ENCODE data around the gene C1GALT1. TPM values are rescaled to one million over a fixed set of nuclear protein-coding genes. Genes with fewer than 3 reads are reported as not detected.
"Not testable (repeated sequence)": the region's sequence is repeated elsewhere in the genome, so short reads cannot be mapped to it uniquely, and the experiment has no call there.

C1GALT1 gene
- total RNA-seq, 1 donor from 2014 or later, result 58.3 TPM

- no peak for DNase-seq (ENCODE audit: low spot score)
Measured at GRCh38 chr7:7169296-7169695, 13.0 kb upstream of the C1GALT1 start.

GRCh38 chr7:7173956-7174632 lies 8.2 kb upstream of the C1GALT1 start:
- no peak for DNase-seq (ENCODE audit: low spot score)

DNA sequence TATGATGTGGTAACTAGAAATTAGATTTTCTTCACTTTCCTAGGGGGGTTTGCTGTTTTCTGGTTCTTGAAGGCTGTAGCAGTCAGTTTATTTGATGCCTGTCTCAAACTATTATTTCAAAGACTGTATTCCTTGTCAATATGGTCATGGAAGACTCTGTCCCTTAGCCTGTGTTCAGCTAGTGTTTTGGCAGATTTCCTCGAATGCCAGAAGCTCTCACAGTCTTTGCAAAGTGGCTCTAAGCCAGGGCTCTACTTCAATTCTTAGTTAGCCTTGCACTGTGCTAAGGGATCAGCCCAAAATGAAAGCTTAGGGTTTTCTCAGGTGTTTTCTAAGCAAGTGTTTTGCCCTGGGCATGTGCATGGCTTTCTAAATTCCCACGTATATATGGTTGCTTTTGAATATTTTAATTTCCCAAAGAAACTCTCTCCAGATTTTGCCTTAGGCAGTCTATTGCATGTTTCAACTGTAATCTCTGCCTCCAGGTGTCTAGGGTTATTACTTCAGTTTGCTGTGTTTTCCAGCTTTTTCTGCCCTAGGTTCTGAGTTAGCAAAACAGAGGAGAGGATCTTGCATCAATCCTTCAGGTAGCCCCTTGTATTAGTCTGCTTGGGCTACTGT lies 7.2 kb upstream of the C1GALT1 start:
- no peak for DNase-seq (ENCODE audit: low spot score)

- no peak for DNase-seq (ENCODE audit: low spot score)
Measured at GRCh38 chr7:7176406-7177043, 5.8 kb upstream of the C1GALT1 start.

DNA sequence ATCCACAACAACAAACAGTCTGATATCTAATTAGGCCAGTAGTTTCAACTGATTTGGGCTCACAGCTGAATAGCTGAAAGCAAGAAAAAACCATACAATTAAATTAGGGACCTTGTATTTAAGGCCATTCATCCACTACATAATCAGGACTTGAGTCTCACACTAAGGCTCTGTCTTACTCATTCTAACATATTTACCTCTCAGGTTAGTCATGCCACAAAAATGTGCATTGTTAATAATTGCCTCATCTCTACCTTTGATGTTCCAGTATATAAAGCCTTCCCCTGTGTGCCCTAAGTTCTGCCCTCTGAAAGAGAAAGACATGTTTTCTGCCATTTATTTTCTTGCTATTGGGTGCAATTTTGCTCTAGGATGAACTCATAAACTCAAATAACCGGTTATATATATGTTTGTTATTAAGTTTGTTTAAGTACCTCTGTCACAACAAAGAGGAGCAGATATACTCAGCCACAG lies 5.3 kb upstream of the C1GALT1 start:
- DNase-seq (ENCODE audit: low spot score), result no peak

- no peak for DNase-seq (ENCODE audit: low spot score)
Measured at GRCh38 chr7:7178081-7178480, 4.3 kb upstream of the C1GALT1 start.

GRCh38 chr7:7178906-7179305 lies 3.4 kb upstream of the C1GALT1 start:
- no peak for DNase-seq (ENCODE audit: low spot score)

DNA sequence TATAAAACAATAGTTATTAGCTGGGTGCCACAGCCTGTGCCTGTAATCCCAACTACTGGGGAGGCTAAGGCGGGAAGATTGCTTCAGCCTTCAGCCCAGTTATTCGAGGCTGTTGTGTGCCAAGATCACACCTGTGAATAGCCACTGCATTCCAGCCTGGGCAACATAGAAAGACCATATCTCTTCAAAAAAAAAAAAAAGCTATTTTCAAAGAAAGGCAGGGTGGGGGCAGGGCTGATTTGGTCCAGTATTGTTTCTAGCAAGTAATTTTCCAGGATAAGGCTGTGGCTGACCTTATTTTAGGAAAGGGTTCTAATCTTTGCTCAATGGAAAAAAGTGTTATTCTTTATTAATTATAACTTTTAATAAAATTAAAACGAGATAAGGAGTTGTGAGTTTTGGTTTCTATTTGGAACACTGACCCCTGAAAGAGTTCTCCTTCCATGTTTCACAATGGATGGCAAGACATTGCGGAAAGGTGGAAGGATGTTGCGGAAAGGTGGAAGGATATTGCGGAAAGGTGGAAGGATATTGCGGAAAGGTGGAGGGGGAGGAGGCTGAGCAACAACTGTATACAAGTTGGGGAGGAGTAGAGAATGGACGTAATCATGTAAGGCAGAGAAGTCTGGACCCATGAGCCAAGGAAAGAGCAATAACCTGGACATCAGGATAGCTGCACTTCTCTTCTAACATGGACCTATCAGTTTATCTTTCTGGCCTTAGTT lies 1.5 kb upstream of the C1GALT1 start:
- DNase-seq (ENCODE audit: low spot score), result no peak

GRCh38 chr7:7181519-7182155 lies 707 bp upstream of the C1GALT1 start:
- DNase-seq (ENCODE audit: low spot score), result peak; percentile 42

- peak; percentile 39 for DNase-seq (ENCODE audit: low spot score)
Measured at GRCh38 chr7:7183061-7183837, 905 bp downstream of the C1GALT1 start.

- DNase-seq (ENCODE audit: low spot score), result no peak
Measured at GRCh38 chr7:7183838-7184463, 1.6 kb downstream of the C1GALT1 start.

DNA sequence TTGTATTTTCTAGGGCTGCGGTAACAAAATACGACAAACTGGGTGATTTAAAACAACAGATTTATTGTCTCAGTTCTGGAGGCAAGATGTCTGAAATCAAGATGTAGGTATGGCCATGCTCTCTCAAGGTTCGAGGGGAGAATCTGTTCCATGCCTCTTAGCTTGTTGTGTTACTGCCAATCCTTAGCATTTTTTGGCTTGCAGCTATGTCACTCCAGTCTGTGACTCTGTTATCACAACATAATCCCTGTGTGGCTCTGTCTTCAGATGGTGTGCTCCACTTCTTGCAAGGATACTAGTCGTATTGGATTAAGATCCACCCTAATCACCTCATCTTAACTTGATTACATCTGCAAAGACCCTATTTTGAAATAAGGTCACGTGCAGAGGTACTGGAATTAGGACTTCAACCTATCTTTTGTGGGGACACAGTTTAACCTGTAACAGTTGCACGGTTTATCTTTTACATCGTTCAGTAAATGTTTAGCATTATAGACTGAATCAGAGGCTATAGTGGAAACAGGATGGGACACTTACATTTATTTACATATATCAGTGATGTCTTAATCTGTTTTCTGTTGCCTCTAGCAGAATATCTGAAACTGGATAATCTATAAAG lies 3.1 kb downstream of the C1GALT1 start:
- no peak for DNase-seq (ENCODE audit: low spot score)

DNA sequence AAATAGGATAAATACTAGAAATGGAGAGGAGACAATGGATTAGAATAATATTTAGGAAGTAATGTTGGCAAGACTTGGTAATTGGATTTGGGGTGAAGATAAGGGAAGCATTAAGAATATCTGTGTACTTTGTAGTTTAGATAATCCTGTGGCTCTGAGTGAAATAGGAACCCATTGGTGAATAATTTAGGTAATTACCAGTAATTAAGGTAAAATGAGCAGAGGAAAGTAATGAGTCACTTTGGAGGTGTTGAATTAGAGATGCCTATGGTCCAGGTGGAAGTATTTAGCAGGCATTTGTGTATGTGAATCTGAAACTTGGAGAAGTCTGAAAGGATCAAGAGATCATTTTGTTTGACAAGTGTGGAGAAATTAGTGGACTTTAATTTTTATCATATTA lies 5.7 kb downstream of the C1GALT1 start:
- DNase-seq (ENCODE audit: low spot score), result no peak

DNA sequence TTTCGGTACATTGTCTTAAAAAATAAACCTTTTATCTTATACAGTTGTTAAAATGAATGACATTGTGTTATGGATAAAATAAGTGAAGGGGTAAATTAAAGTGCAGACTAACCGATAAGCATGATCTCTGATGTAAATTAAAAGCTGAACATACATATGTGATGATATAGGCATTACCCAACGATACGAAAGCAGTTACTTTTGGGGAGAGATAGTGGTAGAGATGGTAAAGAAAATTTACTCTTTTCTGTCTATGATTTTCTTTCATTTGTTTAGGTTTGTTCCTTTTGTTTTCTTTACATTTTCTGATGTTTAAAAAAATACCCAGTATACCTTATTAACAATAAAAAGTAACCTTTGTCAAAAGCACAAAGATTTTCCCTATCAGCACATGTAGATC lies 6.4 kb downstream of the C1GALT1 start:
- DNase-seq (ENCODE audit: low spot score), result no peak

GRCh38 chr7:7190142-7190541 lies 7.8 kb downstream of the C1GALT1 start:
- no peak for DNase-seq (ENCODE audit: low spot score)

GRCh38 chr7:7191137-7191536 lies 8.8 kb downstream of the C1GALT1 start:
- DNase-seq (ENCODE audit: low spot score), result no peak

- DNase-seq (ENCODE audit: low spot score), result not testable (repeated sequence)
Measured at GRCh38 chr7:7192798-7193788, 10.7 kb downstream of the C1GALT1 start.

DNA sequence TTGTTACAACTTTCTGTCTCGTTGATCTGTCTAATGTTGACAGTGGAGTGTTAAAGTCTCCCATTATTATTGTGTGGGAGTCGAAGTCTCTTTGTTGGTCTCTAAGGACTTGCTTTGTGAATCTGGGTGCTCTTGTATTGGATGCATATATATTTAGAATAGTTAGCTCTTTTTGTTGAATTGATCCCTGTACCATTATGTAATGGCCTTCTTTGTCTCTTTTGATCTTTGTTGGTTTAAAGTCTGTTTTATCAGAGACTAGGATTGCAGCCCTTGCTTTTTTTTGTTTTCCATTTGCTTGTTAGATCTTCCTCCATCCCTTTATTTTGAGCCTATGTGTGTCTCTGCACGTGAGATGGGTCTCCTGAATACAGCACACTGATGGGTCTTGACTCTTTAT lies 17.2 kb downstream of the C1GALT1 start:
- DNase-seq (ENCODE audit: low spot score), result not testable (repeated sequence)

GRCh38 chr7:7200255-7200654 lies 17.9 kb downstream of the C1GALT1 start:
- DNase-seq (ENCODE audit: low spot score), result not testable (repeated sequence)
